ENCODE results near the gene CTNNA3.
"Not testable (repeated sequence)": the region's sequence is repeated elsewhere in the genome, so short reads cannot be mapped to it uniquely, and the experiment has no call there.

CTNNA3 gene

DNA sequence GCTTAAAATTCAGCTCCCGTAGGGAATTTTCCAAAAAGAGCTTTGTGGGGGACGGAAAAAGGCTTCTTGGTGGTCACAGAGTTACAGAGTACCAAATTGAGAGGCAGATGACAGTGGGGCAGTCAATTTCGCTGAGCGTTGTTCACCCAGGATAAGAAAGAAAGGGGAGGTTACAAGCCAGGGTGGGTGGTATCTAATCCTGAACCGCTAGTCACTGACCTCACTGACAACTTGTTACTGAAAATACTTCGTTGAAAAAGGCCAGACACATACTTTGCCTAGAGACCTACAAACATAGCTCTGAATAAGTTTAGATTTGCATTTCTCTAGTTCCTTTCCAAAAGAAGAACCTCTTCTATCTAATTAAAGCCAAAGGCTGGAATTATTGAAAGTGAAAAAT, at the start of gene CTNNA3:
CTNNA3 (minus strand) TSS at position 167 of the 400 bp plus-strand sequence.
- TF ChIP-seq, protein P1, sequence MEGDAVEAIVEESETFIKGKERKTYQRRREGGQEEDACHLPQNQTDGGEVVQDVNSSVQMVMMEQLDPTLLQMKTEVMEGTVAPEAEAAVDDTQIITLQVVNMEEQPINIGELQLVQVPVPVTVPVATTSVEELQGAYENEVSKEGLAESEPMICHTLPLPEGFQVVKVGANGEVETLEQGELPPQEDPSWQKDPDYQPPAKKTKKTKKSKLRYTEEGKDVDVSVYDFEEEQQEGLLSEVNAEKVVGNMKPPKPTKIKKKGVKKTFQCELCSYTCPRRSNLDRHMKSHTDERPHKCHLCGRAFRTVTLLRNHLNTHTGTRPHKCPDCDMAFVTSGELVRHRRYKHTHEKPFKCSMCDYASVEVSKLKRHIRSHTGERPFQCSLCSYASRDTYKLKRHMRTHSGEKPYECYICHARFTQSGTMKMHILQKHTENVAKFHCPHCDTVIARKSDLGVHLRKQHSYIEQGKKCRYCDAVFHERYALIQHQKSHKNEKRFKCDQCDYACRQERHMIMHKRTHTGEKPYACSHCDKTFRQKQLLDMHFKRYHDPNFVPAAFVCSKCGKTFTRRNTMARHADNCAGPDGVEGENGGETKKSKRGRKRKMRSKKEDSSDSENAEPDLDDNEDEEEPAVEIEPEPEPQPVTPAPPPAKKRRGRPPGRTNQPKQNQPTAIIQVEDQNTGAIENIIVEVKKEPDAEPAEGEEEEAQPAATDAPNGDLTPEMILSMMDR (IDR thresholded peaks at IDR 0.05; ENCODE audit: borderline replicate concordance, control extremely low read depth, extremely low read depth, insufficient read depth, missing control alignments) = no peak
- in situ Hi-C loops (cut with MboI; ENCODE audit: low sequenced_read_pairs, unreplicated experiment) = loop anchor here (5.0 kb wide), 1 partner anchor 81 kb away; no protein-coding TSS in a partner anchor
- DNase-seq (ENCODE audit: low spot score) = peak; percentile 34

DNA sequence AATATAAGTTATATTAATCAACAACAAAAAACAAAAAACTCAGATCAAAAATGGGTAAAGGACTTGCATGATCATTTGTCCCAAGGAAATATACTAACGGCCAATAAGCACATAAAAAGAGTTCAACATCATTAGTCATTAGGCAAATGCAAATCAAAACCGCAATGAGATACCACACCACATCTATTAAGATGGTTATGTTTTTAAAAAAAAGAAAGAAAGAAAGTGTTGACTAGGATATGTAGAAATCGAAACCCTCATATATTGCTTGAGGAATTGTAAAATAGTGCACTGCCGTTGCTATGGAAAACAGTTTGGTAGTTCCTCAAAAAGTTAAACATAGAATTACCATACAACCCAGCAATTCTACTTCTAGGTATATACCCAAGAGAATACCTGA, 39.4 kb upstream of the CTNNA3 start:
- no peak for DNase-seq (ENCODE audit: low spot score)
- in situ Hi-C loops (cut with MboI; ENCODE audit: low sequenced_read_pairs, unreplicated experiment) = no loop called here
- TF ChIP-seq, protein P1 (IDR thresholded peaks at IDR 0.05; ENCODE audit: borderline replicate concordance, control extremely low read depth, extremely low read depth, insufficient read depth, missing control alignments) = no peak

DNA sequence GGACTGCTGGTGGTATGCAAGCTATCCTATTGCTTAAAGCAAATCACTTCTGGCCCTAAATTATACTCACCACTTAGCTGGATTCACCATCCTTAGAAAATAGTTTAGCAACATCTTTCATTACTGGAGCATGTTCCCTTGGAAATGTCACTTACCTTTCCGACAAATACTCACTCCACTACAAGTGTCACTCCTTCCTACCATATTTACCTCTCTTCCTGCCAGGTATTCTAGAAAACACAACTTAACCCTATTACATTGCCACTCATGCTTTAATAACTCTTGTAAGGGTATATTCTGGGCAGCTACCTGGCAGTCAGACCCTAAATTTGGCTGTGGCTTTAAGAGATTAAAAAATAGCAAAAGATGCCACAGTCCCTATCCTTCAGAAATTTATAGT, 37.5 kb upstream of the CTNNA3 start:
- in situ Hi-C loops (cut with MboI; ENCODE audit: low sequenced_read_pairs, unreplicated experiment) = no loop called here
- no peak for DNase-seq (ENCODE audit: low spot score)
- TF ChIP-seq, protein P1 (IDR thresholded peaks at IDR 0.05; ENCODE audit: borderline replicate concordance, control extremely low read depth, extremely low read depth, insufficient read depth, missing control alignments) = no peak

DNA sequence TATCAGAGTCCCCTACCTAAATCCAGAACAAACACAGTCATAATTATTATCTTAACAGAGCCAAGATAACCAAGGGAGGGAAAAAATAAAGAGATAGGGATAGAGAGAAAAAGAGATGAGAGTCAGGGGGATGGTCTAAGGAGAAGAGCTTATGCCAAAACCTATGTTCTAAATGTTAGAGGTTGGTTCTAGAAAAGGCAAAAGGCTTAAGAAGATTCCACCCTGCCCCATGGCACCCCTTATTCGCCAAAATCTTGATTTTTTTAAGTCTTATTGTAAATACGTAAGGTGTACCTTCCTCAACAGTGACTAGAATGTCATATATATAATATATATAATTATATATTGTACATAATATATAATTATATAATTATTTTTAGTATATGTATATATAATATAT, 29.6 kb upstream of the CTNNA3 start:
- DNase-seq (ENCODE audit: low spot score) = no peak
- TF ChIP-seq, protein P1 (IDR thresholded peaks at IDR 0.05; ENCODE audit: borderline replicate concordance, control extremely low read depth, extremely low read depth, insufficient read depth, missing control alignments) = no peak
- in situ Hi-C loops (cut with MboI; ENCODE audit: low sequenced_read_pairs, unreplicated experiment) = no loop called here

DNA sequence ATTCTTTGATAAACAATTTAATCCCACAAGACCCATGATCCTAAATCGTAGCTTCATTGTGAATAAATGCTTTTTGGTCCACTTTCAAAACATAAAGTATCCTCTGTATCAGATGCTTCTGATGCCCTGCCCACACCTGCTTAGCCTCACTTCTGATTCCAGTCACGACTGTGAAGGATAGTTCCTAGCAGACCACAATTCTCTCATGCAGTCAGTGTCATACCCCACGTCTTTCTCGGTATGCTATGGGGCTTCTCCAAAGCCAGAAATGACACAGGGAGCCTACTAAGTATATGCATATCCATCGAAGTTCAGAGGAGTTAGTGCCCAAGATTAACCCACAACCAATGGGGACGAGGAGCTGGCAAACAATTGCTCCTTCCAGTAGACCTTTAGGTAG, 27.6 kb upstream of the CTNNA3 start:
- in situ Hi-C loops (cut with MboI; ENCODE audit: low sequenced_read_pairs, unreplicated experiment) = no loop called here
- no peak for DNase-seq (ENCODE audit: low spot score)
- TF ChIP-seq, protein P1 (IDR thresholded peaks at IDR 0.05; ENCODE audit: borderline replicate concordance, control extremely low read depth, extremely low read depth, insufficient read depth, missing control alignments) = no peak

DNA sequence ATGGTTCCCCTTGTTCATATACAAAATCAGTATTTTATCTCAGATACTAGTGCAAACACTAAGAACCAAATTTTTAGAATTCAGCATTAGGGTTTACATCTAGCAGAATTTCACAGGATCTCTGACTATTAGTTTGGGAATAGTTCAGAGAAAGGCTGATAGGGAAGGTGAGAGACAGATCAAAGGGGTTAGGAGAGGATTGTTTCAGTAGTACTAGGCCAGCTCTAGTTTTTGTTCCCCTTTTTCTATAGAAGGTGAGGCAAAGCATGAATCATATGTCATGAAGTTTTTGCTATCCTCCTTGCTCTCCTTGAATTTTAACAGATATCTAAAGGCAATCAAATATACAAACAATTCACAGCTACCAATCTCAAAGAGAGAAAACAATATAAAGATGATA, 26.1 kb upstream of the CTNNA3 start:
- TF ChIP-seq, protein P1 (IDR thresholded peaks at IDR 0.05; ENCODE audit: borderline replicate concordance, control extremely low read depth, extremely low read depth, insufficient read depth, missing control alignments) = no peak
- DNase-seq (ENCODE audit: low spot score) = no peak
- in situ Hi-C loops (cut with MboI; ENCODE audit: low sequenced_read_pairs, unreplicated experiment) = no loop called here

DNA sequence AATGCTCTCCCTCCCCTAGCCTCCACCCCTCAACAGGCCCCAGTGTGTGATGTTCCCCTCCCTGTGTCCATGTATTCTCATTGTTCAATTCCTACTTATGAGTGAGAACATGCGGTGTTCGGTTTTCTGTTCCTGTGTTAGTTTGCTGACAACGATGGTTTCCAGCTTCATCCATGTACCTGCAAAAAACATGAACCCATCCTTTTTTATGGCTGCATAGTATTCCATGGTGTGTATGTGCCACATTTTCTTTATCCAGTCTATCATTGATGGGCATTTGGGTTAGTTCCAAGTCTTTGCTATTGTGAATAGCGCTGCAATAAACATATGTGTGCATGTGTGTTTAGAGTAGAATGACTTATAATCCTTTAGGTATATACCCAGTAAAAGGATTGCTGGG, 20.5 kb upstream of the CTNNA3 start:
- DNase-seq (ENCODE audit: low spot score); in situ Hi-C loops (cut with MboI; ENCODE audit: low sequenced_read_pairs, unreplicated experiment): not testable (repeated sequence)

Data from GM13976 (cell line).